ENCODE measurements around the gene OGDH.

OGDH gene

DNA sequence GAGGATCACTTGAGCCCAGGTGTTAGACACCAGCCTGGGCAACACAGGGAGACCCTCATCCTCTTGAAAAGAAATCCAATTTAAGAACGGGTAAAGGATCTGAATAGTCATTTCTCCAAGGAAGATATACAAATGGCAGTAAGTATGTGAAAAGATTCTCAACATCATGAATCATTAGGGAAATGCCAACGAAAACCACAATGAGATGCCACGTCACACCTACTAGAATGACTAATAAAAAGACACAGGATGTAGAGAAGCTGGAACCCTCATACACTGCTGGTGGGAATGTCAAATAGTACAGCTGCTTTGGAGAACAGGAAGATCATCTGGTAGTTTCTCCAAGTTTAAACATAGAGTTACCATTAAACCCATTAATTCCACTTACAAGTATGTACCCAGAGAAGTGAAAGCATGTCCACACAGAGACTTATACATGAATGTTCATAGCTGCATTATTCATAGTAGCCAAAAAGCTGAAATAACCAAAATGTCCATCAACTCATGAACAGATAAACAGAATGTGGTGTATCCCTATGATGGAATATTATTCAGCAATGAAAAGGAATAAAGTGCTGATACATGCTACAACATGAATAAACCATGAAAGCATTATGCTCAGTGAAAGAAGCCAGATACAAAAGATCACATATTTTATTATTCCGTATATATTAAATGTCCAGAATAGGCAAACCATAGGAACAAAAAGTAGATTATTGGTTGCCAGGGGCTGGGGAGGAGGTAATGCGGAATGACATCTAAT lies 129.2 kb downstream of the OGDH start:
- no peak for DNase-seq (ENCODE audit: low read depth in 1 of 2, low spot score in 1 of 2)

DNA sequence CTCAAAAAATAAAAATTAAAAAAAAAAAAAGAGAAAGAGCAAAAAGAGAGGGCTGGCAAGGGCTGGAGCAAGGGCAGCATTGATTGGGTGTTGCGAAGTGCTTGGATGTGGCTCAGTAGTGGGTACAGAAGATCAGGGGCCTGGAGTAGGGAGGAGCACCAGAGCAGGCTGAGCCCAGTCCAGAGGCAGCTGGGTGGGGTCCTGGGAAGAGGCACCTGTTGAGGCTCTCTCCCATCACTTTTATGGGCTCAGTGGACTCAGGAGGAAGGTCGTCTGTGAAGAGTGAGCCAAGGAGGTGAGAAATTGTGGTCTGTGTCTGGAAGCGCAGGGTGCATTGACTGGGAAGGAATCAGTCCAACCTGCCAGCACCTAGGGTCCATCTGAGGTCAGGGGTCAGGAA lies 130.5 kb downstream of the OGDH start:
- DNase-seq (ENCODE audit: low read depth in 1 of 2, low spot score in 1 of 2) = no peak

DNA sequence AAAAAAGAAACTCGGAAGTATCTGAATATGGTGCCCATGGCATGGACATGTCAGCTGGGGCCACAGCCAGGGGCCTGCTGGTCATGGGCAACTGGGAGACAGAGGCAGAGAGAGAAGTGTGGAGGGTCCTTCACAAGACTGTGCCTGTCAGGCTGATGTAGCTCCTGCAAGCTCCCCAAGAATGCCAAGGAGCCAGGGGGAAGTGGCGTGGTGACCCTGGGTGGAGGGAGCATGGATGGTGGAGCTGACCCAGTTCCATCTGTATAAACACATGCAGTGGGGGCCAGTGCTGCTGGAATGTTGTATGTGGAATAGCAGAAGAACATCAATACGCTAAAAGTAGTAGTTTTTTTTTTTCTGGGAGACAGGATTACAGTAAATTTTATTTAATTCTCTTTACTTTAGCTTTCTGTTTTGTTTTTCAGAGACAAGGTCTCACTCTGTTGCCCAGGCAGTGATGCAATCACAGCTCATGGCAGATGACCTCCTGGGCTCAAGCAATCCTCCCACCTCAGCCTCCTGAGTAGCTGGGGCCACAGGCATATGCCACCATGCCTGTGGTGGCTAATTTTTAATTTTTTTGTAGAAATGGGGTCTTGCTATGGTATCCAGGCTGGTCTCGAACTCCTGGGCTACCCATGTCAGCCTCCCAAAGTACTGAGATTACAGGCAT lies 131.8 kb downstream of the OGDH start:
- no peak for DNase-seq (ENCODE audit: low read depth in 1 of 2, low spot score in 1 of 2)

DNA sequence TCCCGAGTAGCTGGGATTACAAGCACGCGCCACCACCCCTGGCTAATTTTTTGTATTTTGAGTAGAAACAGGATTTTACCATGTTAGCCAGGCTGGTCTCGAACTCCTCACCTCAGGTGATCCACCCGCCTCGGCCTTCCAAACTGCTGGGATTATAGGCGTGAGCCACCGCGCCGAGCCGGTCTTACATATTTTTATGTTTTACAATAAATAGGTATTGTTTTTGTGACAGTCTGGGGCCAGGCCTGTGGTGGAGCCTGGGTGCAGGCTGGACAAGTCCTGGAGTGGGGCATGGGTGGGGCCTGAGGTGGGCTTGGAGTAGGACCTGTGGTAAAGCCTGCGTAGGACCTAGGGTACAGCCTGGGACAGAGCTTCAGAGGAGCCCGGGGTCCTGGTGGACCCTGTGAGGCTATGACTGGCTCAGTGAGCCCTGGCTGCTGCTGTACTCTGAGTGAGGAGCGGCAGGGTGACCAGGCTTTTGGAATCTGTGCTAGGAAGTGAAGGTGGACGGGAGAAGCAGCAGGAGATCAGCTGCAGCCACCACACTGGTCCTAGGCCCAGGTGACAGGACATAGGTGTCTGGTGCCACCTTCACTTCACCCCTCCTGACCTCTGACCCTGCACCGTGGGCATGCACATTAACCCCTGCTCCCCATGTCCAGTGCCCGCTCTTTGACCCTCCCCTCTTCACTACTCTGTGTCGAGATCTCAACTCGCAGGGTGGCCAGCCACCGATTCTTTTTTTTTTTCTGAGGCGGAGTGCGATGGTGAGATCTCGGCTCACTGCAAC lies 132.6 kb downstream of the OGDH start:
- DNase-seq (ENCODE audit: low read depth in 1 of 2, low spot score in 1 of 2) = no peak

DNA sequence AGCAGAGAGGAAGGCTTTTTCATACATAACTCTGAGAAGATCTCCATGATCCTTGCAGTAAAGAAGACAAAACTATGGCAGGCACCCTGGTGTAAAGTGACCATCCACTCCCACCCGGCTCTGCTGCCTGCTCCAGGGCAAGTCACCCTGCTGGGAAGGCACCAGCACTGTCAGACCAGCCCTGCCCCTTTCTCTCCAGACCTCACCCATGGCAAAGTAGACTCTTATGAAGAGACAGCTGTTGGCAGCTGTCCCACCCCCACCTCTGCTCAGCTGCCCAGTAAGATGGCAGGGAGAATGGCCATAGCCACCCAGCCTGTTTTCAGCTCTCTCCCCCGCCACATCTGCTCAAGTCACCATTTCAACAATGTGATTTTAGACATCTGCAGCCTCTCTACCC lies 133.6 kb downstream of the OGDH start:
- no peak for DNase-seq (ENCODE audit: low read depth in 1 of 2, low spot score in 1 of 2)

DNA sequence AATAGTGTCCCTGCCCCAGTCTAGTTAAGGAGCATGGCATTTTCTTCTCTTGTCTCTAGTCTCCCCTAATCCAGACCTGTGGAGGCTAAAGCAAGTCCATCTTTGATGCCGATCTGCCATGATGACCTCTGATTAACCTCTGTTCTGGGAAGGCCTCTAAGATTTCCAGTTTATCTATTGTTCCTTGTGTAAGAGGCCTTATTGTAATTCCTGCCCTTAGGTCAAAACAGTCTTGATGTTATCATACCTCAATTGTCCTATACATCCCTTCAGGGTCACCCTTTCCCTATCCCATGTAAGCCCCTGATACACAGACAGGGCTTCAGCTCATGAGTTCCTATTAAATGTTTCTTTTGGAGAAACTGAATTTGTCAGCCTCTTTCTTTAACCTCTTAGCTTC lies 137.3 kb downstream of the OGDH start:
- no peak for DNase-seq (ENCODE audit: low read depth in 1 of 2, low spot score in 1 of 2)

DNA sequence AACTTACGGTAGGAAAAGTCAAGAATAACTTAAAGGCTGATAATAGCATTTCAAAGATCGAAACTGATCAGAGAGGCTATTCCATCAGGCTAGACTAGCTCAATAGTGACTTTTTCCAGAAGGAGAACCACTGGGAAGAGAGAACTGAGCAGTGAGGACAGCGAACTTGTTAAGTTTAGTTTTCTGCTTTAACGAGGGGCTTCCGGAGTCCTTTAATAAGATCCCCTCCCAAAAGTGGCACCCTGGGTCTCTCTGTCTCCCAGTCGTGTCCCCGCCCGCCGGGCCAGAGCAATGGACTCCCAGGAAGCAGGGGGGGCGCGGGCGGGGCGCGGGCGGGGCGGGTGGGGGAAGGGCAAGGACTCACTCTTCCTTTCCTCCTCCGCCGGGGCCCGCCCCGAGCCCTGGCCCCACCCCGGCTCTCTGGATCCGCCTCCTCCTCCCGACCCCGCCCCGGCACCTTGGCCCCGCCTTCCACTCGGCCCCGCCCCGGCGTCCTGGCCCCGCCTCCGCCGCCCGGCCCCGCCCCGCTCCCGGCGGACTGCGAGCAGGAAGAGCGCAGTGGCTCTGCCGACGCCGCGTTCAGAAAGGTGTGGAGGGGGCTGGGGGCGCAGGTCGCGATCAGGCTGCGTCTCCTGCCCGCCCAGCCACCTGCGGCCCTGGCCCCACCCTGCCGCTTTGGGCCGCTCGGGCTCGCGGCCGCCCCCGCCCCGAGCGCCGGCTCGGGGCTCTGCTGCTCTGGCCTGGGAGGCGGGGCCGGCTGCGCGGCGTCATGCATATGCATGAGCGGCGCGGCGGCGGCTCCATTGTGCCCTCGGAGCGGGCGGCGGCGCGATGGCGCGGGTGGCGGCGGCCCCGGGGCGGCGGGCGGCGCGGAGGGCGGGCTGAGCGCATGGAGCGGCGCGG lies 141.9 kb downstream of the OGDH start, which contains the start of gene ZMIZ2:
ZMIZ2 (plus strand) TSS at position 803 of the 903 bp plus-strand sequence. CDS start 7,403 bp downstream, outside the sequence.
- DNase-seq (ENCODE audit: low read depth in 1 of 2, low spot score in 1 of 2) = peak; percentile 85 to 90

DNA sequence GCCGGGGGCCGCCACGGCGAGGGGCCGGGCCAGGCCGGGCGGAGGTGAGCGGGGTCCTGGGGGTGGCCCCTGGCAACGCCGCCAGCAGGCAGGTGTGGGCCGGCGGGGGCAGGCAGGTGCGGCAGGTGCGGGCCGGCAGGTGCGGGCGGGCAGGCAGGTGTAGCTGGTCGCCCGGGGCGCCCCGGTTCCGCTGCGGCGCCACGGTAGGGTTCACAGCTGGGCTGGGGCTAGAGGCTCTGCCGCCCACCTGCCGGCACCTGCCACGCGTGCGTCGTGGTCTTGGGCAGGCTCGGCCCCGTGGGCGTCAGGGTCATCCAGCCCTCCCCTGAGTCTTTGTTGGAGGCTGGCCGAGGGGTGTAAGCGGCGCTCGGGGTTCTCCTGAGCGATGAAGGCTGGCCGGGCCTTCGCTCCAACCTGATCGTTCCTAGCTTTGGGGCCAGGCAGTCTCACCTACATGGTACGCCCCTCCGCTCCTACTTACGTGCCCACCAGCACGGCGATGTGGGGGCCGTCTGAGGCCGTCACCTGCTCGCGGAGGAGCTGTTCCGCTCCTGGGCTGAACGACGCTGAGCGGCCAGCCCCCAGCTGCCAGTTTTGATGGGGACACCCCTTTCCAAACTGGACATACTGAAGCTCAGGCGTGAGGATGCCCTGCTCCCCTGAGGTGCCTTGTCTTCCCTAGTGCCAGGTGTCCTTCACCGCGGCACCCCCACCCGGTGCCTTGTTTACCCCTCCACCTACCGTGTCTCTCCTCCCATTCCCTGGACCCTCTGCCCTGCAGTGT lies 142.7 kb downstream of the OGDH start:
- no peak for DNase-seq (ENCODE audit: low read depth in 1 of 2, low spot score in 1 of 2)

DNA sequence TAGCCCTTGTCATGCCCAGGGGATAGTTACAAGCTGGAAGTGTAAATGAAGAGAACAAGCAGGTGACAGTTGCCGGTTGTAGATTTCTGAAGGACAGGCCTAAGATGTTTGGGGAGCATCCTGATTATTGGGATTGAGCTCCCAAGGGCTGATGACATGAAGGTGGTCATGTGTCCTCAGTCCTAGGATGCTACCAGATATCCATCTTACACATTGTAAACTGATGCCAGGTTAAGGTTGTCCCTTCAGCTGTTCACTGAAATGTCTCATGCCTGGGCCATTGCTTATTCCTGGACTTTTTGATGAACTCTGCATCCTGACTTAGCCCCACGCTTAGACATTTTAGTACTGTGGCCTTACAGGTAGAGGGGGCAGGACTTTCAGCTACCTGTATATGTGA lies 143.6 kb downstream of the OGDH start:
- DNase-seq (ENCODE audit: low read depth in 1 of 2, low spot score in 1 of 2) = no peak

DNA sequence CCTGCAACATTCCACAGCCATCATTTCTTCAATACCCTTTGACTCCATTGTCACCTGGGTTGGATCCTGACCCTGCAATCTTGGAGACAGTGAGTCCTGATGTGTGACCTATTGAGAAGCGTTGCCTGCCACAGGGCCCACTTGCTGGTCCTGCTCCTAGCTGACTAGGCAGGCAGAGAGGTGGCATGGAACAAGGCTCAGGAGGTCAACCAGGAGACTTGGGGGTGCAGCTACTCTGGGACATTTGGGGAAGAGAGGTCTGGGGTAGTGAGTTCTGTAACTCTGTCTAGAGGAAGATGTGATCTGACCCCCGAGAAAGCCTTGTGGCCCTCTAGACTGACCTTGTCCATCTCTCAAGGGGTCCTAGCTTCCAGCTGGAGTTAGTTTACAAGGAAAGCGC lies 144.0 kb downstream of the OGDH start:
- no peak for DNase-seq (ENCODE audit: low read depth in 1 of 2, low spot score in 1 of 2)

DNA sequence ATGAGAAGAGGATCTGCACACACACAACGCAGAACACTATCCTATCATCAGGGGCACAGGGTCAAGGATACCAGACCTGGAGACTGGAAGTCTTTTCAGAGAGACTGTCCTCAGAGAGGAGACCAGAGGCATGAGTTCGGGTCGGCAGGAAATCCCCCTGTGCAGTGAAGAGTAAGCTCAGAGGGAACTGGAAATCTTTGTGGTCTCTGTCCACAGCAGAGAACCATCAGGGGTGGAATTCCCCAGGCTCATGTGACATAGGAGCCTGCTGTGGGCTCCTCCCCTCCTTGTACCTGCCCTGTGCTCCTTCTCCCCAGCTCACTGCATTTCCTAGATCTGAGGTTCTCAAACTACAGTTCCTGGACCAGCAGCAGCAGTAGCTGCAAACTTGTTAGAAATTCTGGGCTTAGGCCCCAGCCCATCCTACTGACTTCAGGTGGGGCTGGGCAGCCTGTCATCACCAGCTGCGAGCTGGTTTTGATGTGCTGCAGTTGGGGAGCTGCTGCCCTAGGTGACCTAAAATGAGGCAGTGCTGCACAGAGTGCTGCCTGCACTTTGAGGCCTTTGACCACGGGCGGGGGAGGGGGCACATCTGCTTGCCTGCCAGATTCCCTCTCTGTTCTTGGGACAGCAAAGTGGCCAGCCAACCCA lies 144.6 kb downstream of the OGDH start:
- peak in 1 of 2 donors; percentile 42 for DNase-seq (ENCODE audit: low read depth in 1 of 2, low spot score in 1 of 2)

DNA sequence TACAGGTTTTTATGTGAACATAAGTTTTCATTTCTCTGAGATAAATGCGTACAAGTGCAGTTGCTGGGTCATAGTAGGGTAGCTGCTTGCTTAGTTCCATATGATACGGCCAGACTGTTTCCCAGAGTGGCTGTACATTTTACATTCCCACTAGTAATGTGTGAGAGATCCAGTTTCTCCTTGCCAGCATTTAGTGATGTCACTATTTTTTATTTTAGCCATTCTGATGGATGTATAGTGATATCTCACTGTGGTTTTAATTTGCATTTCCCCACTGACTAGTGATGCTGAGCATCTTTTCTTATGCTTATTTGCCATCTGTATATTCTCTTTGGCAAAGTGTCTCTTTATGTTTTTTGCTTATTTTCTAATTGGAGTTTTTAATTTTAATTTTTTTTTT lies 146.4 kb downstream of the OGDH start:
- no peak for DNase-seq (ENCODE audit: low read depth in 1 of 2, low spot score in 1 of 2)

DNA sequence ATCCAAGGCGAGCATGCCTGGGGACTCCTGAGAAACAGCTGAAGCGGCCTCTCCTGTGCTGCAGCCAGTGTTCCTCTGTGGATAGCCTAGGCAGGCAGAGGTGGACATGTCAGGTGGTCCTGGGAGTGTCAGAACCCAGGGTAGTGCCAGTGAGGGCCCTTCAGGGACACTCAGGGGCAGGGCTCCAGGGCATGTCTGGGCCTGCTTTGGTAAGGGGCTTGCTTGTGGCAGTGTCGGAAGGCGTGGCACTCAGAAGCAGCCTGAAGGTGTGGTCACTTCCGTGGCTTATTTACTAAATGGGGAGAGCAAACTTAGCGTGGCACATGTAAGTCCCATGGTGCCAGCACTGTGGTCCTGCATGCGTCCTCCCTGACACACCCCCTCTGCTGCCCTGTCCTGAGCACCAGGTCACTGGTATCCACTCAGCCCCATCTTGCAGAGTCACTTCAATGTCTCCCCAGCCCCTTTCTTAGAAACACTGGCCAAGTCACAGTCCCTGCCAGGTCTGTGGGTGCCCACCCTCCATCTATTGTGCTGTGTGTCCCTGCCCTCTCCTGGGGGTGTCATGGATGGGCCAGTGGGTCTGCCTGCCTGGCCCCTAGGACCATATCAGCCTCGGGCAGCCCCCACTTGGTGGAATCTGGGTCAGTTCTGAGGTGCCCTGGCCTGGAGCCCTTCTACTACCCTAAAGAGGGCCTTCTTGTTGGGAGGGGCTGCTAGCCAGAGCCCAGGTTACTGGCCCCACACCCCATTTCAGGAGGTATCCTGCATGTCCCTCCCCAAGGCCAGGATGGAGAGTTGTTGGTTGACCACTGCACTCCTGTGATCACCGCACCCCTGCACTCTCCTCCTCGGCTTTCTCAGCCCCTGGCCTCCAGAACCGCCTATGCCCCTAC lies 148.6 kb downstream of the OGDH start:
- no peak for DNase-seq (ENCODE audit: low read depth in 1 of 2, low spot score in 1 of 2)

DNA sequence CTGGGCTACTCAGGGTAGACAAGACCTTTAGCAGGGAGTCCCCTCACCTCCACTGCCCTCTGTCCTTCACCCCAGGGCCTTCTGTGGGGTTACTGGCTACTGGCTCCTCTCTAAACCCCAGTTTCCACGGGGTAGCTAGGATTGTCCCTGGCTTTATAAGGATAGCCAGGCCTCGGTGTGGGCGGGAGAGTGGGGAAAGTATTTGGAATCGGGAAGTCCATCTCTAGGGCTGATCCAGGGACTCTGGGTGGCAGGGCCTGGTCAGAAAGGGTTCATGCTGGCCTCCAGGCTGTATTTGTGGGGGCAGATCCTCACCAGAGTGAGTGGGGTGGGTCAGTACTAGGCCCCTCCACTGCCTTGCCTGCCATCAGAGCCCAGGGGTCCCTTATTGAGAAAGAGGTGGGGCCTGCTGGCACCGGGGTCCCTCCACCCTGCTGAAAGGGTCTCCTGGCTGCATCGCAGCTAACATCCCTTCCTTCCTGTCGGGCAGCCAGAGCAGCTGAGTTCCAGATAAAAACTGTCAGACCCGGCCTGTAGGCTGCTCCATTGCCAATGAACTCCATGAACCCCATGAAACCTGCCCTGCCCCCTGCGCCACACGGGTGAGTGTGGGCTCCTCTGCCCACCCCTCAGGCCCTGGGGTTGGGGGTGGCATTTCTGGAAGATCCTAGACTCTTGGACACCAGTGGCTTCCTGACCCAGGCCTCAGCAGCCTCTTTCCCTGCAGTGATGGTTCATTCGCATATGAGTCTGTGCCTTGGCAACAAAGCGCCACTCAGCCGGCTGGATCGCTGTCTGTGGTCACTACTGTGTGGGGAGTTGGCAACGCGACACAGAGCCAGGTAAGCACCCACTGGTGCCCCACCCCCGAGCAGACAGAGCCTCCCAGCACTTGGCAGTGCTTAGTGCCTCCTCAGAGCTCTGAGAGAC lies 149.5 kb downstream of the OGDH start:
- DNase-seq (ENCODE audit: low read depth in 1 of 2, low spot score in 1 of 2) = no peak

DNA sequence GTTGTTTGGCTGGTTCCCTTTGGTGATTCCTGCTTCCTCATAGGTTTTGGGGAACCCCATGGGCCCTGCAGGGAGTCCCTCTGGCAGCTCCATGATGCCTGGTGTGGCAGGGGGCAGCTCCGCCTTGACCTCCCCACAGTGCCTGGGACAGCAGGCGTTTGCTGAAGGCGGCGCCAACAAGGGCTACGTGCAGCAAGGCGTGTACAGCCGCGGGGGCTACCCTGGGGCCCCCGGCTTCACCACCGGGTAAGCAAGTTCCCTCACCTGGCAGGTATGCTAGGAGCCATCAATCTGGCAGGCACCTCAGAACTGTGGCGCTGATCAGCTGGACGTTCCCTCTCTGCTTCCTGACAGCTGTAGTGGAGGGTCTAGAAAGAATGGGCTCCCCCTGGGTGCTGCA lies 150.5 kb downstream of the OGDH start:
- DNase-seq (ENCODE audit: low read depth in 1 of 2, low spot score in 1 of 2) = no peak

DNA sequence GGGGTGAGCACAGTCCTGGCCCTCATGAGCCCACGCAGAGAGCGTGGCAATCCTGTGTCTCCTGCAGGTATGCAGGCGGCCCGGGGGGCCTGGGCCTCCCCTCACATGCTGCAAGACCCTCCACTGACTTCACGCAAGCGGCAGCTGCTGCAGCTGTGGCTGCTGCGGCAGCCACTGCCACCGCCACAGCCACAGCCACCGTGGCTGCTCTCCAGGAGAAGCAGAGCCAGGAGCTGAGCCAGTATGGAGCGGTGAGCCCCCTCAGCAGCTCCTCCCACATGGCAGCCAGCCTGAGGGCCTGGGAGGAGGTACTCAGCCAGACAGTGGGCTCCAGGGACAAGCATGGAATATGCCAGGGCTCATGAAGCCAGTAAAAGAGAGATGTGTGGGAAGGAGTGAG lies 150.9 kb downstream of the OGDH start:
- DNase-seq (ENCODE audit: low read depth in 1 of 2, low spot score in 1 of 2) = no peak

DNA sequence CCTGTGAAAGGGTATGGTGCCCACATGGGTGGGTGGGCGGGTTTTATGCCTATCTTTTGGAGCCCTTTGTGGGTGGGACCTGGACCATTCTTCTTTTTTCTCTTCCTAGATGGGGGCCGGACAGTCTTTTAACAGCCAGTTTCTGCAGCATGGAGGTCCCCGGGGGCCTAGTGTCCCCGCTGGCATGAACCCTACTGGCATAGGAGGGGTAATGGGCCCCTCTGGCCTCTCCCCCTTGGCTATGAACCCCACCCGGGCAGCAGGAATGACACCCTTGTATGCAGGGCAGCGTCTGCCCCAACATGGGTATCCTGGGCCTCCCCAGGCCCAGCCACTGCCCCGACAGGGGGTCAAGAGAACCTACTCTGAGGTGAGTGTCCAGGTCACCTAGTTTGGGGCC lies 151.3 kb downstream of the OGDH start:
- DNase-seq (ENCODE audit: low read depth in 1 of 2, low spot score in 1 of 2) = no peak
